Astrocyte of the spinal cord (primary cell): ENCODE measurements around the gene MELTF.
"Not testable (repeated sequence)": the region's sequence is repeated elsewhere in the genome, so short reads cannot be mapped to it uniquely, and the experiment has no call there.

Experiments
- DNase-seq: peaks from one replicate; pipeline ENCODE4 v3.0.0; 2011; ENCODE audit warnings: low read depth, low spot score
- H3K4me3 ChIP-seq: 2 replicates; pipeline ENCODE4 v1.5.1; 2011; ENCODE audit warnings: low read depth, mild to moderate bottlenecking, low read length, moderate library complexity
- CTCF ChIP-seq: IDR thresholded peaks from 2 replicates; pipeline ENCODE4 v1.5.1; 2012; ENCODE audit warnings: low read depth, mild to moderate bottlenecking, low read length, inconsistent platforms
- in situ Hi-C: cut with HindIII; loops from 2 replicates; pipeline ENCODE4 v1.10.0; 2017; ENCODE audit warnings: low sequenced_read_pairs

The MELTF gene

GRCh38 chr3:197042539-197042938 is 12.9 kb upstream of the MELTF start:
- no peak for DNase-seq
- no peak for TF ChIP-seq CTCF
- in situ Hi-C loops: no loop called here
- H3K4me3 ChIP-seq: no peak overlapping the region

GRCh38 chr3:197041875-197042488 is 12.4 kb upstream of the MELTF start:
- TF ChIP-seq CTCF: no peak
- in situ Hi-C loops: no loop called here
- peak; percentile 54 for DNase-seq
- no peak overlapping the region for H3K4me3 ChIP-seq

- in situ Hi-C loops: no loop called here
- no peak for DNase-seq
- no peak for TF ChIP-seq CTCF
- H3K4me3 ChIP-seq: no peak overlapping the region
Observed at GRCh38 chr3:197040658-197041057, 11.0 kb upstream of the MELTF start.

- no peak for TF ChIP-seq CTCF
- no peak overlapping the region for H3K4me3 ChIP-seq
- DNase-seq: no peak
- in situ Hi-C loops: no loop called here
Observed at GRCh38 chr3:197038679-197039462, 9.3 kb upstream of the MELTF start.

GRCh38 chr3:197035577-197035976 is 6.0 kb upstream of the MELTF start:
- no peak overlapping the region for H3K4me3 ChIP-seq
- no peak for TF ChIP-seq CTCF
- in situ Hi-C loops: no loop called here
- DNase-seq: no peak

GRCh38 chr3:197034778-197035177 is 5.2 kb upstream of the MELTF start:
- DNase-seq, in situ Hi-C loops: not testable (repeated sequence)

GRCh38 chr3:197033764-197034163 is 4.1 kb upstream of the MELTF start:
- DNase-seq, H3K4me3 ChIP-seq, in situ Hi-C loops: not testable (repeated sequence)

More at GRCh38 chr3:197034778-197035177, 5.2 kb upstream of the MELTF start:
- not testable (repeated sequence) for H3K4me3 ChIP-seq
